ENCODE data around the gene EHF.

Gene EHF

DNA sequence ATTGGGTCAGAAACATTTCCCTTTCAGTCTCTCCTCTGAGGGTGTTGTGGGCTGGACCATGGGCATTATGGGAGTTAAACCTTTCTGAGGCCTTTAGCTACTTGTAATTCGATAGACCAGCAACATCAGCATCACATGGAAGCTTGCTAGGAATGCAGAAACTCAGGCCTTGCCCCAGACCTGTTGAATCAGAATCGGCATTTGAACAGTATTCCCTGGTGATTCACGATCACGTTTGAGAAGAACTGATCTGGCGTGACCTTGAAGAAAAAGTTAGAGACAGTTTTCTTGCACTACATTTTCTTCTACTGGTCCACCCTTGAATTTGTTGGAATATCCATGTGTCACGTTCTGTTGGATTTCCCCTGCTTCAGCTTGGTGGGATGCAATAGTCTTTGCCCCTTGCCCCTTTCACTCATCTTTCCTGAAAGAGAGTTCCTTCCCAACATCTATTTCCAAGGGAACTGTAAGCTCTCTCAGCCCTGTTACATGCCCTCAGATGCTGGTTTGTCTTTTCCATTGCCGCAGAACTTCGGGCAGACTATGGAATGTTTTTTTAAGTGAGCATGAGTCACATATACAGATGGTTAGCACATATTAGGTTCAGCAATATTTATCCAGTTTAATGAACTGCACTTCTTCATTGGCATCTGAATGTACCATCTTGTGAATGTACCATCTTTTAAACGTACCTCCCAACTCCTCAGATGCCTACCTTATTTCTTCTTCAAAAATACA is 23.9 kb downstream of the EHF start:
- DNase-seq (ENCODE audit: low read depth): peak; percentile 85

- DNase-seq (ENCODE audit: low read depth): no peak
These were observed 25.5 kb downstream of the EHF start for GRCh38 chr11:34646431-34646830.

GRCh38 chr11:34647131-34647530 is 26.2 kb downstream of the EHF start:
- peak; percentile 28 for DNase-seq (ENCODE audit: low read depth)

DNA sequence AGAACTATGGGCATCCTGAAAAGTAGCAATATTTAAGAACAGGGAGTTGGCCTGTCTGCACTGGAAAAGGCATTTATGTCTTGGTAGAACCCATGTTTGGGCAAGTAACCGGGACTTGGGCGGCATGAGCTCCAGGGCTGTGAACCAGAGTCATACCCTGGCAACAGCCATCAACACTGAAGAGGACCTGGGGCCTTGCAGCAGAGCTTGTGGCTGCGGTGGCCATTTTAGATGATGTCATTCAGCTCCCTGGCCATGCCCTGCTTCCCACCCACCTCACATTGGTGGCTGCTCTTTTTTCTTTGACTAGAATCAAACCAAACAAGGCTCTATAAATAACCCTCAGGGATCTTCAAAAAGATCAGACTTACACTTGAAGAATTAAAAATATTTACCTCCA is 26.6 kb downstream of the EHF start:
- DNase-seq (ENCODE audit: low read depth): no peak

DNA sequence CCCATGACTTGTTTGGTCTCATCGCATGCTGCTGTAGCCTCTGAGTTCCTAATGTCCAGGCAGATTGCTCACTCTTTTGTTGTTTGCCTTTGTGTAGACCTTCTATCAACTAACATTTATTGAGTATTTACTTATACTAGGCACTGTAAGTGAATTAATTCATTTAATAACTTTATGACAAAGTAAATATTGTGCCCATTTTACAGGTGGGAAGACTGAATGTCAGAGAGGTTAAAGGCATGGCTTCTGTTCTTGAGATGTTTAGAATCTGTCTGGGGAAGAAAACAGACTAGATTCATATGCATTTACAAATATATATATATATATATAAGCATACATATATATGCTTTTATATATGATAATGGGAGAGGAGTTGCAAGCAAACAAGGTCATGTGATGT is 27.1 kb downstream of the EHF start:
- DNase-seq (ENCODE audit: low read depth): no peak

DNA sequence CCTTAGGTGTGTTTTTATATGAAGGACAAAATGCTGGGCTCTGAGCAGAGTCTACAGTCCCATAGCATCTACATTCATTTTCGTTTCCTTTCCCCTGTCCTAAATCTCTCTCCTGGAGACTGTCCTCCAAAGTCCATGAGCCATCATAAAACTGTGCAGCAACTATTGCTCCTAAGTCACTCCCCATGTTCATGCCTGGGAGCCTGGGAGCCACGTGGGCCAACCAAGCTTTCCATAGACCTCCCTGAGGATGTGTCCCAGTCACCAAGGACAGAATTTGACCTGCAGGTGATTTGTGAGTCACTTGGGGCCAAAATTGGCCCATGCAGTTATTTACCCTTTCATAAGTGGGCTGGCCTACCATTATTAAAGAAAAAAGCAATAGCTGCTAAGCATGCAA is 28.7 kb downstream of the EHF start:
- DNase-seq (ENCODE audit: low read depth): no peak

DNA sequence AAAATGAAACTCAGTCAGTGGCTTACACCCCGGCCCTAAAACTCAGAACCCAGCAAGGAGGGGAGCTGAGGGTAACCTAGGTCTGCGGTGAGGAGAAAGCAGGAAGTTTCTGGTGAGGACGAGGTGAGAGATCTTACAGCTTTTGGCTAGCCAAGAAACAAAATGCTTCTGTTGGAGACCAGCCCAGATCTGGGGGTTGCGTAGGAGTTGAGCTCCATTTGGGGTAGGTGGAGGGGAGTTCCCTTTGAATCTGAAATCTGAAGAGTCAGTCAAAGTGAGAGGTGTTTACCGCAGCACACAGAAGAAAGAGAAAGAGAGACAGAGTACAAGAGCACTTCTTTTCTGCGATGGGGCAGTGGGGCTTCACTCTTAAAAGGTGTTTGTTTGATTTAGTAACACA is 29.6 kb downstream of the EHF start:
- no peak for DNase-seq (ENCODE audit: low read depth)

GRCh38 chr11:34651551-34651950 is 30.7 kb downstream of the EHF start:
- DNase-seq (ENCODE audit: low read depth): no peak

GRCh38 chr11:34652191-34652973 is 31.5 kb downstream of the EHF start:
- DNase-seq (ENCODE audit: low read depth): no peak

DNA sequence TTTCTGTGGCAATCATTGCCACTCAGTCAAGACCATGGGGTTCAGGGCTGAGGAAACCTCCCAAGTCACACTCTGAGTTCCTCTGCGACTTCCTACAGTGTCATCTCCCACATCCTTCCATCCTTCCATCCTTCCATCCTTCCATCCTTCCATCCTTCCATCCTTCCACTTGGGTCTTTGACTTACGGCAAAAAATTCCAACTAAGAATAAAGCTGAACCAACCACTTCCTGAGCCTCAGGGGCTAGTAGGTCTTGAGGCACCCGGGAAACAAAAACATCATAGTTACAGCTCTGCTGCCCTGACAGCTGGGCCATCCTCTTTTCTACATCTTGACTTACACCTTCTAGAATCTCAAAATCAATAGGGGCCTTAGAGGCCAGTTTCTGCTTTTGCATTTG is 32.1 kb downstream of the EHF start:
- DNase-seq (ENCODE audit: low read depth): no peak

- peak; percentile 97 for DNase-seq (ENCODE audit: low read depth)
These were observed 33.1 kb downstream of the EHF start for GRCh38 chr11:34653851-34654482.

GRCh38 chr11:34654483-34655334 is 33.8 kb downstream of the EHF start:
- peak; percentile 90 for DNase-seq (ENCODE audit: low read depth)

DNA sequence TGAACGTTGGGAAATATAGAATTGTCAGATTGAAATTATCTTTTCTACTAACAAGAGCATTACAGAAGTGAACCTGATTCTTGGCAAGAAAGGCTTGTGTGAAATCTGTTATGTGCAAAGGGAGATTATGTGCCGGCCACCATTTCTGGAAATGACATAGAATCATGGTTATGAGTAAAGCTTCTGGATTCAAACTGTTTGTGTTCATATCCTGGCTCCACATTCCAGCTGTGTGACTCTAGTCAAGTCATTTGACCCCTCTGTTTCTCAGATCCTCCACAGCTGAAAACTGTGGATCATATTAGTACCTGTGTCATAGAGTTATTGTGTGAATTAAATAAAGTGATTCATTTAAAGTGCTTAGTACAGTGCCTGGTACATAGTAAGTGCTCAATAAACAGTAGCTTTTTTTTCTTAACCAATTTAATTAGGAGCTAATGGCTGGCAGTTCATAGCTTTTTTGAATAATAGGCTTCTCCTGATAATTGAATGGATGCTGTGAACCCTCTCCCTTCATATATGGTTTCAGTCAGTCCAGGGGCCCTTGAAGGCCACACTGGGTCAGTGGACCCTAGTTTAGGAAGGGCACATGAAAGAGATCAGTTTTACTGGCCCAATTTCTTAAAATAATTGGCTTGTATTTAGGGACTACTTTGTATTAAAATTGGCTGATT is 34.6 kb downstream of the EHF start:
- peak; percentile 53 for DNase-seq (ENCODE audit: low read depth)

- DNase-seq (ENCODE audit: low read depth): no peak
These were observed 35.3 kb downstream of the EHF start for GRCh38 chr11:34656062-34656720.

- DNase-seq (ENCODE audit: low read depth): no peak
These were observed 37.5 kb downstream of the EHF start for GRCh38 chr11:34658071-34659015.

DNA sequence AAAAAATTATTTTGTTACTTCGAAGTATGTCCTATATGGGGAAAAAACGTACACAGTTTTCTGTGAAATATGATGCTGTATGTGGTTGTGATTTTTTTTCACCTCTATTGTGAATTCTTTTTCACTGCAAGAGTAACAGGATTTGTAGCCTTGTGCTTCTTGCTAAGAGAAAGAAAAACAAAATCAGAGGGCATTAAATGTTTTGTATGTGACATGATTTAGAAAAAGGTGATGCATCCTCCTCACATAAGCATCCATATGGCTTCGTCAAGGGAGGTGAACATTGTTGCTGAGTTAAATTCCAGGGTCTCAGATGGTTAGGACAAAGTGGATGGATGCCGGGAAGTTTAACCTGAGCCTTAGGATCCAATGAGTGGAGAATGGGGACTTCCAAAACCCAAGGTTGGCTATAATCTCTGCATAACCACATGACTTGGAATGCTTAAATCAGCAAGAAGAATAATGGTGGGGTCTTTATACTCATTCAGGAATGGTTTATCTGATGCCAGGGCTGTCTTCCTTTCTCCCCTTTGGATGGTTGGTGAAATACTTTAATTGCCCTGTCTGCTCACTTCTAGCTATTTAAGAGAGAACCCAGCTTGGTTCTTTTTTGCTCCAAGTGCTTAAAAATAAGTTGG is 38.3 kb downstream of the EHF start:
- DNase-seq (ENCODE audit: low read depth): no peak

DNA sequence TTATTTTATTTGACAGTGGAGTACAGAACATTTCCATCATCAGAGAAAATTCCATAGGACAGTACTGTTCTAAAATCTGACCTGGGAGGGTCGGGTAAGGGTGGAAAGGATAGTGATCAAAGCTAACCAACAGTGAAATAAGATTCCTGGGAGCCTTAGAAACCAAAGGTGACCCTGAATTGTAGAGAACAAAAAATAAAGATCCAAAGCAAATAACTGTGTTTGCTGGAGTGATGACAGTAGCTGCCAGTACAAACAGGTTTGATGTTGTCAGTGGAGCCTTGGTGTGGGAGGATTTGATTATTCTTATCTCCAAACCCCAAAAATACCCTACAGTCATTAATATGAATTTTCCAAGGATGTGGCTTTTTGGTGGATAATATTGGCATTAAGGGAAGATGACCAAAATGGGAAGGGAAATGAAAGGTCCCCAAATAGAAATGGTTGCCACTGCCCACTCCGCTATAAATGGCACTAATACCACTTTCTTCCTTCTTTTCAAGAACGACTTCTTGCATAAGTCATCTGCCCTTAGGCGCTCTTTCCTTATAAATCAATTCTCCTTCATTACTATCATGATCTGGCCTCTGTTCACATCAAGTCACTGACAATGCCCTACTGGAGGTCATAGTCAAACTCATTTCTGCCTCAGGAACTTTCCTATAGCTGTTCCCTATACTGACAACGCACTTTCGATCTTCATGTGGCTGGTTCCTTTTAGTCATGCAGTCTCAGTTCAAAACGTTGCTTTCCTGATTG is 44.4 kb downstream of the EHF start:
- no peak for DNase-seq (ENCODE audit: low read depth)

DNA sequence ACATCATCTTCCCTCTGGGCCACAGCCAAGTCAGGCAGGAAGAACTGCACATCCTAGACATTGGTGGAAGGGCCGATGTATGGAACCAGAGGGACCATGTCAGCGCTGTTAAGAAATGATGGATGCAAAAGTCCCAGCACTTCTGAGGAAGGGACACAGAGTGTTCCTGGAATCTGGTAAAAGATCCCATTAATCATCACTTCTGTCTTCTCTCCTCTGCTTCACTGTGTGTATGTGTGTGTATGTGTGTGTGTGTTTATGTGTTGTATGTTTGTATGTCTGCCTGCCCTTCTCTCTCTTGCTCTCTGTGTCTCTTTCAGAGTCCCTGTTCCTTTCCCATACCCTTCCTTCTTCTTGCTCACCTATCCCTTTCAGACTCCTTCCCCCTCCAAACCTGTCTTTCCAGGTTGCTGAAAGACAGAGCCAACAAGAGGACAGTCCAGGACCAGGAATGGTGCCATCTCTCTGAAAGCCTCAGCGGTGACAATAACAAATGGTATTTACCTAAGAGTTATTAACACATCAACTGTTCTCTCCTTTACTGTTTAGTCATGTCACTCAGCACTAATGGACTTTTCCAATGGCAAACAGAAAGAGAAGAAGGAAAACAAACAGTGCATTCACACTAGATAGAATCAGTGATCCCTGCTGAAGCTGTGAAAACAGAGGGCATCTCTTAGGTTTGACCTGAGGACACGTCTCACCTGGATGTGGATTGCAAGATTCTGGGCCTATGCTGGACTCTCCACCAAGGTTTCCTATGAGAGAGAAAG is 47.1 kb downstream of the EHF start:
- no peak for DNase-seq (ENCODE audit: low read depth)
